GM23248 (cell line): ENCODE measurements around the gene ATP1A3. TPM values are rescaled to one million over a fixed set of nuclear protein-coding genes. Genes with fewer than 3 reads are reported as not detected.
A peak's percentile ranks its signal among the peaks of the same experiment; 100 is the strongest.

Experiments
- DNase-seq: peaks from one replicate; pipeline ENCODE4 v3.0.0-alpha.2; 2015
- H2AFZ ChIP-seq: fragments of 200-600 bp; sonication (generic); 2 replicates; pipeline ENCODE4 v1.6.1; 2016; ENCODE audit warnings: antibody characterized with exemption
- H3F3A ChIP-seq: fragments of 200-600 bp; sonication (generic); 2 replicates; pipeline ENCODE4 v1.6.1; 2016; ENCODE audit warnings: mild to moderate bottlenecking, antibody characterized with exemption, mixed run types; ENCODE audit not compliant: insufficient read depth
- H3K27ac ChIP-seq: fragments of 200-600 bp; sonication (generic); 2 replicates; pipeline ENCODE4 v1.5.1; 2016; ENCODE audit warnings: mild to moderate bottlenecking
- H3K27me3 ChIP-seq: fragments of 200-600 bp; sonication (generic); replicated peaks from 2 replicates; pipeline ENCODE4 v1.6.1; 2016; ENCODE audit warnings: mild to moderate bottlenecking; ENCODE audit not compliant: insufficient read depth
- H3K36me3 ChIP-seq: fragments of 200-600 bp; sonication (generic); 2 replicates; pipeline ENCODE4 v1.6.1; 2016; ENCODE audit warnings: low read depth, mild to moderate bottlenecking
- H3K4me1 ChIP-seq: fragments of 200-600 bp; sonication (generic); 2 replicates; pipeline ENCODE4 v1.6.1; 2016; ENCODE audit warnings: mild to moderate bottlenecking; ENCODE audit not compliant: insufficient read depth
- H3K4me2 ChIP-seq: fragments of 200-600 bp; sonication (generic); one replicate; pipeline ENCODE4 v1.6.1; 2016; ENCODE audit warnings: mild to moderate bottlenecking; ENCODE audit not compliant: unreplicated experiment
- H3K4me3 ChIP-seq: fragments of 200-600 bp; sonication (generic); 2 replicates; pipeline ENCODE4 v1.5.1; 2016; ENCODE audit warnings: mild to moderate bottlenecking
- H3K79me2 ChIP-seq: fragments of 200-600 bp; sonication (generic); 2 replicates; pipeline ENCODE4 v1.6.1; 2016; ENCODE audit warnings: mild to moderate bottlenecking; ENCODE audit not compliant: insufficient read depth
- H3K9ac ChIP-seq: fragments of 200-600 bp; sonication (generic); 2 replicates; pipeline ENCODE4 v1.6.1; 2016; ENCODE audit warnings: mild to moderate bottlenecking
- H3K9me2 ChIP-seq: fragments of 200-600 bp; sonication (generic); 2 replicates; pipeline ENCODE4 v1.6.1; 2016; ENCODE audit warnings: mixed run types, mild to moderate bottlenecking, moderate library complexity; ENCODE audit not compliant: insufficient read depth
- H3K9me3 ChIP-seq: fragments of 200-600 bp; sonication (generic); one replicate; pipeline ENCODE4 v1.6.1; 2017; ENCODE audit warnings: low read depth
- H4K20me1 ChIP-seq: fragments of 200-600 bp; sonication (generic); 2 replicates; pipeline ENCODE4 v1.6.0; 2016; ENCODE audit not compliant: insufficient read depth
- EZH2 ChIP-seq: fragments of 200-600 bp; sonication (generic); IDR thresholded peaks from 2 replicates; pipeline ENCODE4 v1.6.1; 2018; ENCODE audit warnings: antibody characterized with exemption, mild to moderate bottlenecking; ENCODE audit not compliant: insufficient read depth, poor library complexity, severe bottlenecking
- EZH2phosphoT487 ChIP-seq: fragments of 200-600 bp; sonication (generic); IDR thresholded peaks from 2 replicates; pipeline ENCODE4 v1.6.1; 2018; ENCODE audit warnings: antibody characterized with exemption, moderate library complexity, mild to moderate bottlenecking, low read depth; ENCODE audit not compliant: insufficient read depth
- WGBS, 2 experiments: methylation state at CpG; one replicate each; pipeline ENCODE4 v1.1.6; 2015 to 2017; ENCODE audit warnings: low lambda C conversion rate in 2 of 2, low coverage in 1 of 2; ENCODE audit errors: missing lambda C conversion rate in 2 of 2; 5-methylcytosine and 5-hydroxymethylcytosine counted together
- in situ Hi-C: fragments of 300-500 bp; cut with MboI; formaldehyde crosslinking; loops from 2 replicates; pipeline ENCODE4 v1.15.0; 2020
- polyA plus RNA-seq: library from polyadenylated mRNA; unstranded; fragments of >200 nt; fragmentation: Nextera tagmentation; extraction: Ambion mirVana; gene quantifications from 2 replicates; pipeline ENCODE4 v1.2.1, GENCODE V29; 2016
- total RNA-seq: library from RNA; depleted of rRNA; stranded (reverse); fragments of >200 nt; shearing (Covaris generic); gene quantifications from 2 replicates; pipeline ENCODE4 v1.2.3, GENCODE V29; 2014

ATP1A3 gene
- total and polyA plus RNA-seq, 2 experiments from 2014 or later = 0.11 to 0.36 TPM

- Histone ChIP-seq H3K9me2 (no peaks in the 10 kb centered on the region), H3K9me3 (no peaks in the 10 kb centered on the region), H4K20me1 (no peaks in the 10 kb centered on the region), H3K4me2 (peak overlapping the region; percentile 88), H3K27ac (no peak overlapping the region), H2AFZ (peak overlapping the region; percentile 59), H3K36me3 (no peaks in the 10 kb centered on the region), H3K4me3 (peak overlapping the region; percentile 77), H3K79me2 (no peaks in the 10 kb centered on the region), H3K27me3 (peaks cover 86% of the 10 kb centered on the region), H3K9ac (peak overlapping the region; percentile 28; the same call in 1 of the 2 replicates), H3F3A (no peaks in the 10 kb centered on the region), H3K4me1 (no peaks in the 10 kb centered on the region)
- in situ Hi-C loops = no loop called here
- TF ChIP-seq EZH2phosphoT487 (no peak), EZH2 (peak; percentile 63)
- 7% methylated on average over 15 to 43 of the region's 43 CpGs for WGBS, 2 experiments
- no peak for DNase-seq
Measured at GRCh38 chr19:41927497-41928192, 66.4 kb downstream of the ATP1A3 start.

GRCh38 chr19:41926763-41927496 lies 67.1 kb downstream of the ATP1A3 start:
- Histone ChIP-seq H3K9ac (no peak overlapping the region), H3K27ac (no peak overlapping the region), H3F3A (no peaks in the 10 kb centered on the region), H3K4me1 (no peaks in the 10 kb centered on the region), H3K4me3 (no peak overlapping the region), H3K9me3 (no peaks in the 10 kb centered on the region), H3K27me3 (peaks cover 86% of the 10 kb centered on the region), H4K20me1 (no peaks in the 10 kb centered on the region), H3K36me3 (no peaks in the 10 kb centered on the region), H3K79me2 (no peaks in the 10 kb centered on the region), H3K9me2 (no peaks in the 10 kb centered on the region), H3K4me2 (no peak overlapping the region), H2AFZ (no peak overlapping the region)
- in situ Hi-C loops = no loop called here
- 45 to 46% methylated on average over 15 to 16 of the region's 16 CpGs for WGBS, 2 experiments
- no peak for DNase-seq
- TF ChIP-seq EZH2 = no peak
- no peak for TF ChIP-seq EZH2phosphoT487

DNA sequence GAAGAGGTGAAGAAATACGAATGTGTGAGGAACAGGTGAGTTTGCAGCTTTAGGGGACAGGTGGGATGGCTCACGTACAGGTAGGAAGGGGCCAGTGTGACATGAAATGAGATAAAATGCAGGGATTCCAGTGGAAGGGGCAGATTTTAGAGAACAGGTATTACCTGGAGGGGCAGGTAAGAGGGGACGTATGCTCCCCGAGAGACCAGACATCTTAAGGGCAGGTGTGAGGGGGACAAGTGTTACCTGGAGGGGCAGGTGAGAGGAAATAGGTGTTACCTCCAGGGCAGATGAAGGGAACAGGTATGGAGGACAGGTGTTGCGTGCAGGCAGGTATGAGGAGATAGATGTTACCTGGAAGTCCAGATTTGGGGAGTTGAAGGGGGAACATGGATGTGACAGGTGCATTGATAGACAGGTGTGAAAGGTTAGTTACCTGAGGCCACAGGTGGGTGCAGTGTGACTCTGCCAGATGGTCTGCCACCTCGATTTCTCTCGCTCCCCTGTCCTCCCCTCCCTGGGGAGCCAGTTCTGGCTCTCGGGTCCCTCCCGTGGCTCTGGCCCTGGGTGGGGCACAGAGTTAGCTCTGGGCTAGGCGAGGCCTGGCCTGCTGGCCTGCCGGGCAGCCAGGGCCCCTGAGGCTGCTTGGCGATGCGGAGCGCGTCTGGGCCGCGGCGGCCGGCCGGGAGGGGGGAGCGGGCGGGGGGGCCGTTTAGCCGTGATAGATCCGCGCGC lies 67.8 kb downstream of the ATP1A3 start:
- Histone ChIP-seq H4K20me1 (no peaks in the 10 kb centered on the region), H3K36me3 (no peaks in the 10 kb centered on the region), H3K9me2 (no peaks in the 10 kb centered on the region), H2AFZ (no peak overlapping the region), H3K4me3 (no peak overlapping the region), H3K4me2 (no peak overlapping the region), H3K27ac (no peak overlapping the region), H3K9me3 (no peaks in the 10 kb centered on the region), H3K79me2 (no peaks in the 10 kb centered on the region), H3K4me1 (no peaks in the 10 kb centered on the region), H3K27me3 (peaks cover 83% of the 10 kb centered on the region), H3K9ac (no peak overlapping the region), H3F3A (no peaks in the 10 kb centered on the region)
- no peak for TF ChIP-seq EZH2phosphoT487
- TF ChIP-seq EZH2 = no peak
- in situ Hi-C loops = no loop called here
- WGBS, 2 experiments = 10 to 13% methylated on average over 16 to 26 of the region's 27 CpGs
- DNase-seq = no peak

- Histone ChIP-seq H3K27me3 (peaks cover 83% of the 10 kb centered on the region), H3K9ac (no peak overlapping the region), H3K36me3 (no peaks in the 10 kb centered on the region), H3K27ac (no peak overlapping the region), H3K4me1 (no peaks in the 10 kb centered on the region), H3K4me2 (no peak overlapping the region), H3K9me3 (no peaks in the 10 kb centered on the region), H3F3A (no peaks in the 10 kb centered on the region), H3K9me2 (no peaks in the 10 kb centered on the region), H2AFZ (no peak overlapping the region), H3K4me3 (no peak overlapping the region), H4K20me1 (no peaks in the 10 kb centered on the region), H3K79me2 (no peaks in the 10 kb centered on the region)
- WGBS, 2 experiments = 25 to 37% methylated on average over 7 of the region's 7 CpGs
- in situ Hi-C loops = no loop called here
- no peak for DNase-seq
- no peak for TF ChIP-seq EZH2
- TF ChIP-seq EZH2phosphoT487 = no peak
Measured at GRCh38 chr19:41925208-41926003, 68.6 kb downstream of the ATP1A3 start.
